Dermis microvascular lymphatic vessel endothelial cell (primary cell): Measurements from ENCODE around the gene PTPN4. TPM values are rescaled to one million over a fixed set of nuclear protein-coding genes. Genes with fewer than 3 reads are reported as not detected.
"Not testable (repeated sequence)": the region's sequence is repeated elsewhere in the genome, so short reads cannot be mapped to it uniquely, and the experiment has no call there.

Experiments
- DNase-seq, 2 donors: peaks; one replicate each; pipeline versions ENCODE4 v3.0.0 to v3.0.0-alpha.2; 2010; ENCODE audit warnings: low read depth in 2 of 2
- total RNA-seq: library from RNA; depleted of rRNA; stranded (reverse); fragments of >200 nt; gene quantifications from 2 replicates; pipeline ENCODE4 v1.2.1, GENCODE V29; 2014

Gene PTPN4
- total RNA-seq, 1 donor from 2014 or later: 27.1 TPM

DNA sequence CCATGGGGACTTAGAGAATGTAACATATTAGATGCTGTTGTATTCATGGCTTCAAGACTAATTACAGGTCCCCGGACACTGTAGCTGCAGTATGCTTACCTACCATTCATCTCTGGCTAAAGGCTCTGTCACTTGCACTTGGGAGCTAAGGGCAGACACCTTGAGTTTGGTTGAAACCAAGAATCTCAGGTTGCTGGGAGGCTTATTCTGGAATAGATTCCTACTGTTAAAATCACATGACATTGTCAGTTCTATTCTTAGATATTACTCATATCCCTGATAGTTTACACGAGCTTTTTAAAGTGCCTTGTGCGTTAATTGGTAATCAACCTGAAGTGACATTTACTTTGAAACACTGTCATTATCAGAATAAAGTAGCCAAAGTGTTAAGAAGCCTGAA is 180.2 kb downstream of the PTPN4 start:
- DNase-seq: no peak

GRCh38 chr2:119940856-119941255 is 181.1 kb downstream of the PTPN4 start:
- no peak for DNase-seq

GRCh38 chr2:119941388-119941787 is 181.7 kb downstream of the PTPN4 start:
- no peak for DNase-seq

DNA sequence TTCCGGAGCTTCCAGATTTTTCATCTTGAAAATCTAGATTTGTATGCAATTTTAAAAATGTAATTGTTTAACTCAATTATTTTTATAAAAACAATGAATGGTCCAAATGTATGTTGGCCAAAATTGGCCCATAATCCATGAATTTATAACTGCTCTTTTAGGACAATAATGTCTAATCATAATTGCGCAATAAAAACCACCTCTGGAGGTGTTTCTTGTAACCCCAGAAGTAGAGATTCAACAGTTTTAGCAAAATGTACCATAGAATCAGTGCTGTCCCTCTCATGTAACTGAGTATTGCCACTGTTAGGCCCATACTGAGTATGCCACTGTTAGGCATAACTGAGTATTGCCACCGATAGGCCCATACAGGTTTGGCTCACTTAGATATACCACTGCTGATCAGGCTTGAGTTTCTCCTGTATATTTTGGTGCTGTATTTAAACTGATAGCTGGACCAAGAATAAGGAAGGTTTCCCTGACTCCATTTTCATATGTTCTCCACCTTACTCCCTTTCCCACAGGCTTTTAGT is 182.3 kb downstream of the PTPN4 start:
- DNase-seq: no peak

DNA sequence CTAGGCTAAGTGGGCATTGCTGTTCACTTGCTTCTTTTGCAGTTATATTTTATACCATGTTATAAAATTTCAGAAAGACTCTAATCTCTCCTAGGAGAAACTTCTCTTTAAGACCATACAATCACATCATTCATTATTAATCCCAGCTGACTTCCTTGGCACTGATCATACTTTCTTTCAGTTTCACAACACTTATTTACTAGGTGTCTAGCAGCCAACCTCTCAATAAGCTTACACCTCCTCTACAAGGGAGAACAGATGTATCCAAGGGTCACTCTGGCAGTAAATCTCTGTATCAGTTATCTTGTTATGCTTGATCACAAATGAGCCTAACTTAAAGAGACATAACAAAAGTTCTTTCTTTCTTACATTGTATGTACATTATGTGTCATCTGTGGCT is 183.3 kb downstream of the PTPN4 start:
- DNase-seq: no peak

DNA sequence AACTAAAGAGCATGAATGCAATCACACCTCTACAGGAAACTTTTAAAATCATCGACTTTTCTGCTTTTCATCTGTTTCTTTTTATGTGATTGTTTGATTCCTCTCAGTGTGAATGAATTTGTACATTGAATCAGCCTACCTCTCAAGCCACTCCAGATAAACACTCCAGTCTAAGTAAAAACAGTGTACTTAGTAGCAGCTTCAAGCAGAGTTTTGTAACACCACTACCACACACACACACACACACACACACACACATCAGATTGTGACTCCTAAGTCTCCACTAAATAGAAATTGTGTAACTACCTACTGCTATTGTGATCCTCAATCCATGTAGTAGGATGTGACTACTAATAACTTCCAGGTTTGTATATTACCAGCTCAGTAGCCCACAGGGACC is 187.8 kb downstream of the PTPN4 start:
- no peak for DNase-seq

GRCh38 chr2:119950966-119951365 is 191.2 kb downstream of the PTPN4 start:
- no peak for DNase-seq

DNA sequence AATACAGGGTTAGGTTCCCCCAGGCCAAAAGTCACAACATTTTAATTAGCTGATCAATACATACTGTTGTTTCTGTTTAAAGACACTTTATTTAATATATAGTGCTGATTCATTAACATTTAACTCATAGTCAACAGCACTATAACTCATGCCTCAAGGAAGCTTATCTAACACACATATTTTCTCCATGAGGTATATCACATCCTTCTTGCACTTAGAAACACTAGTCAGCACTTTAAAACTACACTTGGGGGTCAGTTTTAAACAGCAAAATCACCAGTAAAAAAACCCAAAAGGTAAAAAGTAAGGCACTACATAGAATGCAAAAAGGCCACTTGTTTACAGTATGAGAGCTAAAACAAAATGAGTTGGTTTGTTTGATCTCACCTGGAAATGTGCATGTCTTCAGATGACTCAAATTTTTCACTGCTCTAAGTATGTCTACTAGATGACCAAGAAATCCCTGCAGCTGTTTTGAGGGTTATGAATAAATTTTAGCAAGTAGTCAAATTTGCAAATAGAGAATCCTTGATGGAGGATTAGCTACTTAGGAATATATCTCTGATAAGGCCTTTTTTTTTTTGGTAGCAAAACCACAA is 199.0 kb downstream of the PTPN4 start:
- no peak for DNase-seq

DNA sequence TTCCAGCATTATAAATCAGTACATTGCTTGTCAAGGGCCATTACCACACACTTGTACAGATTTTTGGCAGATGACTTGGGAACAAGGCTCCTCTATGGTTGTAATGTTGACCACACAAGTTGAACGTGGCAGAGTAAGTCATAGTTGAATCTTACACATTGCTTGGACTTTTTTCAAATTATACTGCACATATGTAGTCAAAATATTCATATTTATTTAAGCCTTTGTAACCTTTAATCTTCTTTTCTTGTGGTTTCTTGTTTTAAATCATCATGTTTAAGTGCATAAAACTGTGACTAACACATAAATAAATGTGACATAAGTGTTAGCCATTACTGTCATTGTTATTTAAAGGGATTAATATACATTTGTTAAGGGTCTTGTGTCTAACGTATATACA is 201.1 kb downstream of the PTPN4 start:
- no peak for DNase-seq

DNA sequence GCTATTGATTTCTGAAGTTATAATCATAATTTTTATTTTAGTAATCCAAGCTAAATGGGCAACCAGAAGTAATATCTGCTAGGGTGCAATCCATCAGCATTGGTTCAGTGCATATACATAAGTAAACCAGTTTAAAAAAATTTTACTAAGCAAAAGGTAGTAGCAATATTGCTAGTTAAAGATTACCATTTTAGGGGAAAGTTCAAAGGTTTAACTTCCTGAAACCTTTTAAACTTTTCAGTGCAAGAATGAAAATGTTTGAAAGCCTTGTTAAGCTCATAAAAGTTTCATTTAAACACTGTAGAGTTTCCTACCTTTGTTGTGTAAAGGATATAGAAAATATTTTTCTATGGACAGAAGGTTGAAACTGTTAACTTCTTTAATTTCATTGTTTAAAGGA is 222.2 kb downstream of the PTPN4 start:
- no peak for DNase-seq

DNA sequence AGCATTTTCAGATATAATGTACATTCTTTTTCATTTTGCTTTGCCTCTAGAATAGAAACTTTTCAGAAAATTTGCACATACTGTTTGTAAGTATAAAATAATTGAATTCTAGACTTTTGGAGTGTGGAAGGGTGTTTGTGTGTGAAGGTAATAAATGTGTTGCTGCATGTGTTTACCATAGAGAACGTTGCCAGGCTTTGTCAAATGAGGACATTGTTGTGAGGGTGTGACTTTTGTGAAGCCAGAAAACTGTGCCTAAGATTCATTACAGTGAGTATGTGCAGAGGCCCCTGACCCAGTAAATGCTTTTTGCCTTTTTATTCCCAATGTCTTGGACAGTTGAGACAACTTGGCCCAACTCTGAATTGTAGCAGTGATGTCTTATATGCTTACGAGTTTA is 222.8 kb downstream of the PTPN4 start:
- DNase-seq: no peak

- no peak for DNase-seq
These were observed 223.4 kb downstream of the PTPN4 start for GRCh38 chr2:119983108-119983507.

- peak in 1 of 2 donors; percentile 45 for DNase-seq
These were observed 236.4 kb downstream of the PTPN4 start for GRCh38 chr2:119996148-119996547.

DNA sequence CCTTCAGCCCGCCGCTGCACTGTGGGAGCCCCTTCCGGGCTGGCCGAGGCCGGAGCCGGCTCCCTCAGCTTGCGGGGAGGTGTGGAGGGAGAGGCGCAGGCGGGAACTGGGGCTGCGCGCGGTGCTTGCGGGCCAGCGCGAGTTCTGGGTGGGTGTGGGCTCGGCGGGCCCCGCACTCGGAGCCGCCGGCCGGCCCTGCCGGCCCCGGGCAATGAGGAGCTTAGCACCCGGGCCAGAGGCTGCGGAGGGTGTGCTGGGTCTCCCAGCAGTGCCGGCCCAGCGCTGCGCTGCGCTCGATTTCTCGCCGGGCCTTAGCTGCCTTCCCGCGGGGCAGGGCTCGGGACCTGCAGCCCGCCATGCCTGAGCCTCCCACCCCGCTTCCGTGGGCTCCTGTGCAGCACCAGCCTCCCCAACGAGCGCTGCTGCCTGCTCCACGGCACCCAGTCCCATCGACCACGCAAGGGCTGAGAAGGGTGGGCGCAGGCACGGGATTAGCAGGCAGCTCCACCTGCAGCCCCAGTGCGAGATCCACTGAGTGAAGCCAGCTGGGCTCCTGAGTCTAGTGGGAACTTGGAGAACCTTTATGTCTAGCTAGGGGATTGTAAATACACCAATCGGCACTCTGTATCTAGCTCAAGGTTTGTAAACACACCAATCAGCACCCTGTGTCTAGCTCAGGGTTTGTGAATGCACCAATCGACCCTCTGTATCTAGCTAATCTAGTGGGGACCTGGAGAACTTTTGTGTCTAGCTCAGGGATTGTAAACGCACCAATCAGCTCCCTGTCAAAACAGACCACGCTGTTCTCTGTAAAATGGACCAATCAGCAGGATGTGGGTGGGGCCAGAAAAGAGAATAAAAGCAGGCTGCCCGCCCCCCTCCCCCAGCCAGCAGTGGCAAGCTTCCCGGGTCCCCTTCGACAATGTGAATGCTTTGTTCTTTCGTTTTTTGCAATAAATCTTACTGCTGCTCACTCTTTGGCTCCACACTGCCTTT is 237.5 kb downstream of the PTPN4 start:
- not testable (repeated sequence) for DNase-seq

DNA sequence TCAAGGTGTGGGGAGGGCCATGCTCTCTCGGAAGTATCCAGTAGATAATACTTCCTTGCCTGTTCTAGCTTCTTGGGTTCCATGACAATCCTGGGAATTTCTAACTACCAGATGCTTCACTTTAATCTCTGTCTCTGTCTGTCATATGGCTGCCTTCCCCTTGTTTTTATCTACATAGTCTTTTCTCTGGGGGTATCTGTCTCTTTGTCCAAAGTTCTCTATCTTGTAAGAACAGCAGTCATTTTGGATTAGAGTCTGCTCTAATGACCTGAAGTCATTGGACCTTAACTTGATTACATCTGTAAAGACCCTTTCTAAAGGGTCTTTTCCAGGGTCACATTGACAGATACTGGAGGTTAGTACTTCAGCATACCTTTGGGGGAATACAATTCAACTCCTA is 241.7 kb downstream of the PTPN4 start:
- DNase-seq: no peak

DNA sequence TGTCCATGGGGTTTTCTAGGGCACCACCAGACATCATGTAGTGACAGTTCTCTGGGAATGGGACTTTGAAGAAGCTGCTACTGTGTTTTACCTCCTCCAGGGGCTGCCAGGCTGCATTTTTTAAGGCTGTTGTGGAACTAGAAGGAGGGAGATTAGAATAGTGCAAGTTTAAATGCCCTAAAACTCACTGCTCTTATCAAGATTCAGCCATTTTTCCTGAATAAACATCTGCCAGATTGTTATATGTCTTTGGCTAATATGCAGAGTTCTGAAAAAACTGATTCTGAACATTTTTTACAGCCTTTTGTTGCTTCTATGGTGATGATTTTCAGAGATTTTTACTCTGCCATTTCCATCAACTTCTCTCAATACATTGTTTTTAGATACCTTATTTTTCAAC is 244.5 kb downstream of the PTPN4 start:
- DNase-seq: no peak

DNA sequence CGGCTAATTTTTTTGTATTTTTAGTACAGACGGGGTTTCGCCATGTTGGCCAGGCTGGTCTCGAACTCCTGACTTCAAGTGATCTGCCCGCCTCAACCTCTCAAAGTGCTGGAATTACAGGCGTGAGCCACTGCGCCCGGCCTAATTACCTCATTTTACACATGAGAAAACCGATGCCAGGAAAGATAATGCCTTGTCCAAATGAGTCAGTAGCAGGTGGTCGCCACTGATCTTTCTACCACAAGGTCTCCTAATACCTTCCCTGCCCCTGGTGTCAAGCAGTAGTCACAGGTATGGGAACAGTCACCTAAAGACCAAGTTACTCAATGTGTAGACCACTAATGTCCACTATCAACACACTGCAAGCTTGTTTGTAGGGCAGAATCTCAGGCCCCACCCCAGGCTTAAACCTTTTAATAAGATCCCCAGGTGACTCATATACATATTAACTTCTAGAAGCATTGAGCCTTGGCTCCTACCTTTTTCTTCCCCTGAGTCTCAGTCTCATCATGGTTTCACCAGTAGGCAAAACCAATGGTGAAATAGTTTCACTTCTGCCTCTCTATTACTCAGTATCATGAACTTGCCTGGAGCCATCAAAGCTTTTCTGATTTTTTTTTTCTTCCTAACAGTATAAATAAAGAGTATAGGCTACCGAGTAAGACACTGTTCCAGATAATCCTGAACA is 246.3 kb downstream of the PTPN4 start:
- no peak for DNase-seq

DNA sequence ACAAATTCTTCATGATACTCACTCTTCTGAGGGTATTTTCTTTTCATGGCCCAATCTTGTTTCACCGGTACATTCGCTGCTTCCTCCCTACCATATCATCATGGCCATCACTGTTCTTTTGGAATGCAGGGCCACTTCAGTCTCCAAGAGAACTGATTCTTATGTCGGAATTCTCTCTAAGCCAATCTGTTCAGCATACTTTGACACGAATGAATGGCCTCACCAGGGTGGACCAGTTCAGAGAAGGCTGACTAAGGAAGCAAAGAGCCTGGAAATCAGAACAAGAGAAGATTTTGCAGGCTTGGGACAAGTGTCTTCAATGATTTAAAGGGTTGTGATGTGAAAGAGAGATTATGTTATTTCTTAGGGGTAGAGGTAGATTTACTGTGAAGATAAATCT is 248.1 kb downstream of the PTPN4 start:
- no peak for DNase-seq

GRCh38 chr2:120012363-120012762 is 252.6 kb downstream of the PTPN4 start:
- DNase-seq: no peak

DNA sequence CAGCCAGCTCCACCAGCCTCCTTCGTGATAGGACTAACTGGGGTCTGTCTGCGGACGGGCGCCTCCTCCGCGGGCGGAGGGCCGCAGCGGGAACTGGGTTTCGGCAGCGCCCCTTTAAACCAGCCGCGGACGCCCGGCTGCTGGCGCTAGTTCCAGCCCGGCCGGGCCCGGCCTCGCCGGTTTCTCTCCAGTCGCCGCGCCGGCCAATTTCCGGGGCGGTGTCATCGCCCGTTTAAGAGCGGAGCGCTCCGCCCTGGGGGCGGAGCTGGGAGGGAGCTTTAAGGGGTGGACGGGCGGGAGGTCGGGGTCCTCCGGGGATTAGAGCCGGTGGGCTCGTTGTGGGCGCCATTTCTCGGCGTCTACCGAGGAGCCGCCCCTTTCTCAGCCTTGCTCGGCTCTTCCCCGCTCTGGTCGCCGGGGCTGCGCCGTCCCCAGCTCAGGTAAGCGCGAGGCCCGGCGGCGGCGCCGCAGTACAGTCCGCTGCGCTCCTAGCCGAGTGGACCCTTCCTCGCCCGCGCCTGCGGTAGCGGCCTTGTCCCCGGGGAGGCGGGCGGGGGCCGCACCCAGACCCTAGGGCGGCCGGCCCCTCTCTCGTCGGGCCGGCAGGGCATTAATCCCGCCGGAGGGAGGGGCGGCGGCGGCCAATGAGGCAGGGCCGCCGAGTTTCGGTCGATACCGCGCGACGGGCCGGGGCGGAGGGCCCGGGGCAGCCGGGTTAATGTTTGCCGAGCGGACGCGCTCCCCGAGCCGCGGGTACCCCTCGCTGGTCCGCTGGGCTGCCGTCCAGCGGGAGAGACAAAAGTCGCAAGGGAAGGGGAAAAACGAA is 253.3 kb downstream of the PTPN4 start, which contains the start of gene EPB41L5:
EPB41L5 (plus strand) TSS at position 307 of the 826 bp plus-strand sequence. CDS start 6,008 bp downstream, outside the sequence.
- DNase-seq: peak; percentile 68 to 93
